ENCODE results near the gene ADAM10. TPM values are rescaled to one million over a fixed set of nuclear protein-coding genes. Genes with fewer than 3 reads are reported as not detected.
"Not testable (repeated sequence)": the region's sequence is repeated elsewhere in the genome, so short reads cannot be mapped to it uniquely, and the experiment has no call there.

ADAM10 gene
- total RNA-seq, 1 donor from 2014 or later: 125 TPM

DNA sequence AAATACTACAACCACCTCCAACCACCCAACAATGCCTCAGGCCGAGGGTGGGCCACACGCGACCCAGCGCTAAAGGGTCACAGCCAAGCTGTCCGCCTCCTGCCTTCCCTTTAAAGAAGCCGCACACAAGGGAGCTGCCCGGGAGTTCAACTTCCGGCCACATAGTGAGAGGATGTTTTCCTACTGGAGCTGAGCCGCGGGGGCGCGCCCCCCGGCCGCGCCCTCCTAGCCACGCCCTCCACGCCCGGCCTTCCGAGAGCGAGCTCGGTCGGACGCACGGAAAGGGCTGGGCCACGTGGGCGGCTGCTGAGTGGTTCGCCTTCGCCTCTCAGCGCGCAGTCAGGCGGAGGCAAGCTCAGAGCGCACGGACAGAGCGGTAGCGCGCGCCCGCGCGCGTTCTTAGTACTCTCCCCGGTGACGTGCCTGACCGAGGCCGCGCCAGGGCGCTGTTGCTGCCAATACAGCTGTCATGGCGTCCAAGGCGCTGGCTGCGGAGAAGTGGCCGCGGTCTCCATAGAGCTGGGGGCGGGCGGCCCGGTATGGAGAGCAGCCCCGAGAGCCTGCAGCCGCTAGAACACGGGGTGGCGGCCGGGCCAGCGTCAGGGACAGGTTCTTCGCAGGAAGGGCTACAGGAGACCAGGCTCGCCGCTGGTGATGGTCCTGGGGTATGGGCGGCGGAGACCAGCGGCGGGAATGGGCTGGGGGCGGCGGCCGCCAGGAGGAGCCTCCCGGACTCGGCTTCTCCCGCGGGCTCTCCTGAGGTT lies 21.5 kb upstream of the ADAM10 start, which contains the start of gene MINDY2:
Gene MINDY2 (plus strand): TSS at position 446 of the 764 bp plus-strand sequence. CDS start 94 bp downstream, at position 540.
- TF ChIP-seq, protein P1, sequence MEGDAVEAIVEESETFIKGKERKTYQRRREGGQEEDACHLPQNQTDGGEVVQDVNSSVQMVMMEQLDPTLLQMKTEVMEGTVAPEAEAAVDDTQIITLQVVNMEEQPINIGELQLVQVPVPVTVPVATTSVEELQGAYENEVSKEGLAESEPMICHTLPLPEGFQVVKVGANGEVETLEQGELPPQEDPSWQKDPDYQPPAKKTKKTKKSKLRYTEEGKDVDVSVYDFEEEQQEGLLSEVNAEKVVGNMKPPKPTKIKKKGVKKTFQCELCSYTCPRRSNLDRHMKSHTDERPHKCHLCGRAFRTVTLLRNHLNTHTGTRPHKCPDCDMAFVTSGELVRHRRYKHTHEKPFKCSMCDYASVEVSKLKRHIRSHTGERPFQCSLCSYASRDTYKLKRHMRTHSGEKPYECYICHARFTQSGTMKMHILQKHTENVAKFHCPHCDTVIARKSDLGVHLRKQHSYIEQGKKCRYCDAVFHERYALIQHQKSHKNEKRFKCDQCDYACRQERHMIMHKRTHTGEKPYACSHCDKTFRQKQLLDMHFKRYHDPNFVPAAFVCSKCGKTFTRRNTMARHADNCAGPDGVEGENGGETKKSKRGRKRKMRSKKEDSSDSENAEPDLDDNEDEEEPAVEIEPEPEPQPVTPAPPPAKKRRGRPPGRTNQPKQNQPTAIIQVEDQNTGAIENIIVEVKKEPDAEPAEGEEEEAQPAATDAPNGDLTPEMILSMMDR (IDR thresholded peaks at IDR 0.05; ENCODE audit: insufficient read depth, low read length, poor library complexity, severe bottlenecking): peak; percentile 27
- H3K27me3 ChIP-seq (ENCODE audit: control insufficient read depth, insufficient read depth, low read length): no peaks in the 10 kb centered on the region
- peak; percentile 95 for DNase-seq (ENCODE audit: low read depth)
- H3K4me3 ChIP-seq (ENCODE audit: low read depth, low read length): peak within 1 kb of the TSS; percentile 81
- H3K36me3 ChIP-seq (ENCODE audit: control insufficient read depth, insufficient read depth, low read length): no peaks in the 10 kb centered on the region

DNA sequence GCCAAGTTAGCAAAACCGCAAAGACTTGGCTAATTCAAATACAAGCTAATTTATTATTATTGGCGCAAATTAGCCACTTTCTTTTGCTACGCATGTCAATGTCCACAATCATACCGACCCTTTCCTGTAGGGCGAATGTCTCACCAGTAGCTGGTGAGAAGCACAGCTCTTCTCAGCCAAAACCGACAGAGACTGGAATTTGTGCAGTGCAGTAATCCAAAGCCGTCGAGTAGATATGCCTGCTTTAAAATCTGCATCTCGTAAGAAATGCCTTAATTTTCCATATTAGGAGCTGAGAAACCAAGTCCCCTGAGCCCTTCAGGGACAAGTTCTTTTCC lies 21.0 kb upstream of the ADAM10 start:
- peak overlapping the region; percentile 41 for H3K4me3 ChIP-seq (ENCODE audit: low read depth, low read length)
- TF ChIP-seq, protein P1 (IDR thresholded peaks at IDR 0.05; ENCODE audit: insufficient read depth, low read length, poor library complexity, severe bottlenecking): no peak
- DNase-seq (ENCODE audit: low read depth): no peak
- H3K36me3 ChIP-seq (ENCODE audit: control insufficient read depth, insufficient read depth, low read length): no peaks in the 10 kb centered on the region
- no peaks in the 10 kb centered on the region for H3K27me3 ChIP-seq (ENCODE audit: control insufficient read depth, insufficient read depth, low read length)

DNA sequence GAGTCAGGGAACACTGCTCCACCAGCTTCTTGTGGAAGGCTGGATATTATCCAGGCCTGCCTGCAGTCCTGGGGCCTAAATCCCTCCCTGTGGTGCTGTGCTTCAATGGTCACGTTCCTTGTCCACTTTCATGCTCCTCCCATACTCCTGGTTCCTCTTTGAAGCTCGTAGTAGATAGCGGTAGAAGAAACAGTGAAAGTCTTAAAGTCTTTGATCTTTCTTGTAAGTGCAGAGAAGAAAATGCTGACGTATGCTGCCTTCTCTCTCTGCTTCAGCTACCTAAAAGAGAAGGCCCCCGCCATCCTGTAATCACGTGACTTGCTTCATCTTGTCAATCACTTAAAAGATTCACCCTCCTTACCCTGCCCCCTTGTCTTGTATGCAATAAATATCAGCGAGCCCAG lies 19.1 kb upstream of the ADAM10 start:
- not testable (repeated sequence) for H3K36me3 ChIP-seq (ENCODE audit: control insufficient read depth, insufficient read depth, low read length); H3K4me3 ChIP-seq (ENCODE audit: low read depth, low read length); H3K27me3 ChIP-seq (ENCODE audit: control insufficient read depth, insufficient read depth, low read length); DNase-seq (ENCODE audit: low read depth)

DNA sequence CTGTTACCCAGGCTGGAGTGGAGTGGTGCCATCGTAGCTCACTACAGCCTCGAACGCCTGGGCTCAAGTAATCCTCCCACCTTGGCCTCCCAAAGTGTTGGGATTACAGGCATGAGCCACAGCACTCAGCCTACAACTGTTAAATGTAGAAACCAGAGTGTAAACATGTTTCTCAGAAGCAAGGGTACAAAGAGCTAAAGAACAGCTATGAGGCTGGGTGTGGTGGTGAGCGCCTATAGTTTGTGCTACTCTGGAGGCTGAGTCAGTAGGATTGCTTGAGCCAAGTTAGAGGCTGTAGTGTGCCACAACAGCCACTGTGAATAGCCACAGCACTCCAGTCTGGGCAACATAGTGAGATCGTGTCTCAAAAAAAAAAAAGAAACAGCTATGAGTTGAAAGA lies 16.8 kb upstream of the ADAM10 start:
- Histone ChIP-seq H3K27me3 (ENCODE audit: control insufficient read depth, insufficient read depth, low read length) (no peaks in the 10 kb centered on the region), H3K4me3 (ENCODE audit: low read depth, low read length) (no peak overlapping the region), H3K36me3 (ENCODE audit: control insufficient read depth, insufficient read depth, low read length) (no peaks in the 10 kb centered on the region)
- no peak for DNase-seq (ENCODE audit: low read depth)
- TF ChIP-seq, protein P1 (IDR thresholded peaks at IDR 0.05; ENCODE audit: insufficient read depth, low read length, poor library complexity, severe bottlenecking): no peak

DNA sequence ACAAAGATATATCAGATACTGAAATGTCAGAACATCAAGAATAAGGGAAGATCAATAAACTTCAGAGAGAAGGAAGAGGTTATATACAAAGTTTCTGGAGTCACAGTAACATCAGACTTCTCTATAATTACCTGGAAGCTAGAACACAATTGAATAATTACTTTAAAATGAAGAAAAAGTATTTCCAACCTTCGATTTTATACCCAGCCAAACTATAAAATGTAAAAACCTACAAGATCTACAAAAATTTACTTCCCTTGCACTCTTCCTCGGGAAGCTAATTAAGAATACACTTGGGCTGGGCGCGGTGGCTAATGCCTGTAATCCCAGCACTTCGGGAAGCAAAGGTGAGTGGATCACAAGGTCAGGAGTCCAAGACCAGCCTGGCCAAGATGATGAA lies 15.0 kb upstream of the ADAM10 start:
- no peaks in the 10 kb centered on the region for H3K27me3 ChIP-seq (ENCODE audit: control insufficient read depth, insufficient read depth, low read length)
- TF ChIP-seq, protein P1 (IDR thresholded peaks at IDR 0.05; ENCODE audit: insufficient read depth, low read length, poor library complexity, severe bottlenecking): no peak
- no peak overlapping the region for H3K4me3 ChIP-seq (ENCODE audit: low read depth, low read length)
- no peaks in the 10 kb centered on the region for H3K36me3 ChIP-seq (ENCODE audit: control insufficient read depth, insufficient read depth, low read length)
- DNase-seq (ENCODE audit: low read depth): no peak

DNA sequence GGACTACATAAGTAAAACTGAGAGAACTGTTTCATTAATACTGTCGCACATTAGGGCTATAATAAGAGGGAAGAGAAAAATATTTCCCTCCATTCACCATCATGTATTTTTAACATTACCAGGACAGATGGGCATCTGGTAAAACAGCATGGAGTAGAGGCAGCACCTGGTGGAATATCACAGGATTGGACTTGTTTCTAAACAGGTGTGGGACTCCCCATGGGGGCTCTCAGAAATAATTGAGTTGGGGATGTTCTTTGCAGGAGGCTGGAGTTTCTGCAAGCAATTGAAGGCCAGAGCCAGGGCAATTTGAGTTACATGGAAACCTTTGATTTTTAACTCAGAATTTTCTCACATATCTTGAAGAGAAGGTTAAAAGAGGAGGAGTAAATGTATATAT lies 13.2 kb upstream of the ADAM10 start:
- H3K4me3 ChIP-seq (ENCODE audit: low read depth, low read length): no peak overlapping the region
- DNase-seq (ENCODE audit: low read depth): no peak
- TF ChIP-seq, protein P1 (IDR thresholded peaks at IDR 0.05; ENCODE audit: insufficient read depth, low read length, poor library complexity, severe bottlenecking): no peak
- no peaks in the 10 kb centered on the region for H3K36me3 ChIP-seq (ENCODE audit: control insufficient read depth, insufficient read depth, low read length)
- H3K27me3 ChIP-seq (ENCODE audit: control insufficient read depth, insufficient read depth, low read length): no peaks in the 10 kb centered on the region
